Stimulated activated CD4-positive, alpha-beta T cell treated with anti-CD3 and anti-CD28 coated beads, Interleukin-12 subunit alpha, Interleukin-12 subunit beta, amount 100 ng/mL, for 24 hours (primary cell): ENCODE data around the gene EVL.
"Not testable (repeated sequence)": the region's sequence is repeated elsewhere in the genome, so short reads cannot be mapped to it uniquely, and the experiment has no call there.

Experiments
- DNase-seq, 2 experiments: peaks; one replicate each; pipeline ENCODE4 v3.0.0-alpha.2; 2020; ENCODE audit warnings: low read depth in 2 of 2

The EVL gene

GRCh38 chr14:100038065-100038464 lies 27.2 kb upstream of the EVL start:
- no peak for DNase-seq

GRCh38 chr14:100039903-100040302 lies 25.3 kb upstream of the EVL start:
- no peak for DNase-seq

GRCh38 chr14:100041271-100041670 lies 24.0 kb upstream of the EVL start:
- no peak for DNase-seq

GRCh38 chr14:100042286-100042685 lies 22.9 kb upstream of the EVL start:
- DNase-seq, result no peak

- DNase-seq, result no peak
Measured at GRCh38 chr14:100045642-100046344, 19.4 kb upstream of the EVL start.

DNA sequence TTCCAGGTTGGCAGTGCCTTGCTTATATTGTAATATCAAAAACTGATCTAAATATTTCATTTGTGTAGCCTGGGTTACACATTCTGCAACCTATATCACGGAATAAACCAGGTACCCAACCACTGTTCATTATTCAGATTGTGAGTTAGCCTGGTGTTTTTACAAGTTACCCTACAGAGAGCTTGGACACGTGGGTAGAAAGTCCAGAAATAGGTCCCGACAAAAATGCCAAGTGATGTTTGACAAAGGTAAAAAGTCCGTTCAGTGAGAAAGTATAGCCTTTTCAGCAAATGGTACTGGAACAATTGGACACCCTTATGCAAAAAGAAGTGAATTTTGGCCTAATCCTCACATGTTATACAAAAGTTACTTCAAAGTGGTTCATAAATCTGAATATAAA lies 17.6 kb upstream of the EVL start:
- DNase-seq, result no peak

DNA sequence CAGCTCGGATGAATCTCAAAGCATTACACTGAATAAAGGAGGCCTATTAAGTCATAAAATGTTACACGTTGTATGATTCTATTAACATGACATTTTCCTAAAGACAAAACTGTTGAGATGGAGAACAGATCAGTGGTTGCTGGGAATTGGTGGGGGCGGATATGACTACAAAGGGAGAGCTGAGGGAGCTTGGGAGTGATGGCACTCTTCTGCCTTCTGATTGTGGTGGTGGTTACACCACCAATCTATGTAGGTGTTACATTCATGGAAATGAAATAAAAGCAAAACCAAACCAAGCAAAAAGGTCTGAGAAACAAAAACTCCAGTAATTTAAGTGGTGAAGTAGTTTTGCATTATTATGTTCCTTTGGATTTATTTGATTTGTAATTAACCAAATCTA lies 16.4 kb upstream of the EVL start:
- no peak for DNase-seq

GRCh38 chr14:100049220-100049619 lies 16.0 kb upstream of the EVL start:
- DNase-seq, result no peak

DNA sequence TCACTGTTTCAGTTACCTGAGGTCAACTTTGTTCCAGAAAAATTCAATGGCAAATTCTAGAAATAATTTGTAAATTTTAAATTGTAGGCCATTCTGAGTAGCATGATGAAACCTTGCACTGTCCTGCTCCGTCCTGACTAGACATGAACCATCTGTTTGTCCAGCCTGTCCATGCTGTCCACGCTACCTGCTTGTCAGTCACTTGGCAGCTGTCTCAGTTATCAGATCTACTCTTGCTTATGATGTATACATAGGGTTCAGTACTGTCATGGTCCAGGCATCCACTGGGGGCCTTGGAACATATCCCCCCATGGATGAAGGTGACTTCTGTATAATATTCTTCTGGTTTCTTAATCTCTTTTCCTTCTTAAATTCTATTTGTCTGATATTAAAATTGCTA lies 14.1 kb upstream of the EVL start:
- no peak for DNase-seq

- no peak for DNase-seq
Measured at GRCh38 chr14:100051543-100051942, 13.7 kb upstream of the EVL start.

DNA sequence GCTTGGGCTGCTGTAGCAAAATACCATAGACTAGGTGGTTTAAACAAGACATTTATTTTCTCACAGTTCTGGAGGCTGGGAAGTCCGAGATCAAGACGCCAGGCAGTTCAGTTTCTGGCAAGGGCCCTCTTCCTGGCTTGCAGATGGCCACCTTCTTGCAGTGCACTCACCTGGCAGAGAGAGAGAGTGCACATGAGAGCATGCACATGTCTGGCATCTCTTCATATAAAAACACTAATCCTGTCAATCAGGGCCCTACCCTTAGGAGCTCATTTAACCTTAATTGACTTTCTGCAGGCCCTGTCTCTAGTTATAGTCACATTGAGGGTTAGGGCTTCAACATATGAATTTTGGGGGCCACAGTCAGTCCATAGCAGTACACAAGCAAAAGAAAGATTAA lies 12.4 kb upstream of the EVL start:
- DNase-seq, result no peak

- no peak for DNase-seq
Measured at GRCh38 chr14:100054316-100055075, 10.7 kb upstream of the EVL start.

DNA sequence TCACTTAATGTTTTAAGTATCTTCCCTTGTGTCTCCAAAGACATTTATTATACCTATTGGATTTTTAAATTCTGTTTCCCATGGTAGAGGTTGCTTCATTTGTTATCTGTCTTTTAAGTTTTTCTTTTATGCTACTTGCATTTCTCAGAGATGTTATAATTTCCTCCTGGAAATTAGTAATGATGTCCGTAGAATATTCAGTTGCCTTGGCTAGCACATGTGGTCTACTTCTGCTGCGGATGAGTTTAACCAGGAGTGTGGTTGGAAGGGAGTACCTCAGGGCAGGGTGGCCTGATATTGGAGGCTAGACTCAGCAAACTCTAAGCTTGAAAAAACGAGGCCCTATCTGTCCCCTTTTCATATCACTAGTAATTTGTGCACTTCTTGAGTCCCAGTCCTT lies 8.8 kb upstream of the EVL start:
- DNase-seq, result no peak

DNA sequence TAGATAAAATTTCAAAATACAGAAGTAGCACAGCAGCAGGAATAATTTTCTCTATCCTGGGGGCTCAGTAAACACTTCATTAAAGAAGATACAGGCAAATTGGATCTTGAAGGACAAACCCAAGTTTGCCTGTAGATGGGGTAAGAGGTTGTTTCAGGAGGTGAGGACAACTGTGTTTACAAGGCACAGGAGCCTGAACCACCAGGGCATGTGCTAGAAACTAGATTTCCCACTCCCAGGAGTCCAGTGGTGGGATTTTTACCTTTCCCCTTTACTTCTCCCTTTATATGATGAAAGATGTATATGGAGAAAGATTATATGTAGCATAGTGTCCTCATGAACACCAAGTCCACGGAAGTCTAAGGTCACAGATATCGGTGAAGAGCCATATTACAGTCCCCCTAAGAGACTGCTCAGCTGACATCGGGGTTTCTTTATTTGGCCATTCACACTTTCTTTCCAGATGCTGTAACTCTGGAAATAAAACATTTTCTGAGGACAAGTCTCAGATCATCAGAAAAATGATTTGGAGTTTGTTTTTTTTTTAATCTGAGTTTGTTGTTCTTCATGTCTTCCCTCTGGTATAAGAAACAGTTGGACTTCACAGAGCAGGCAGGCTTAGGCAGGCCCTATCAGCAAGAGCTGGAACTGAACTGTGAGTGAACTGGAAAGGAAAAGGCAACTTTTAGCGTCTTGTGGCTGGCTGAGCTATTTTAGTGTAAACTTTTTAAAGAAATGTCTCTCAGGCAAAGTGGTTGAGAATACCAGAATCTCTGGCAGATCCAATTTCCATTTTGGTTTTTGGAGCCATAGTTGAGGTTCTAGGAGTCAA lies 8.0 kb upstream of the EVL start:
- DNase-seq, result no peak

DNA sequence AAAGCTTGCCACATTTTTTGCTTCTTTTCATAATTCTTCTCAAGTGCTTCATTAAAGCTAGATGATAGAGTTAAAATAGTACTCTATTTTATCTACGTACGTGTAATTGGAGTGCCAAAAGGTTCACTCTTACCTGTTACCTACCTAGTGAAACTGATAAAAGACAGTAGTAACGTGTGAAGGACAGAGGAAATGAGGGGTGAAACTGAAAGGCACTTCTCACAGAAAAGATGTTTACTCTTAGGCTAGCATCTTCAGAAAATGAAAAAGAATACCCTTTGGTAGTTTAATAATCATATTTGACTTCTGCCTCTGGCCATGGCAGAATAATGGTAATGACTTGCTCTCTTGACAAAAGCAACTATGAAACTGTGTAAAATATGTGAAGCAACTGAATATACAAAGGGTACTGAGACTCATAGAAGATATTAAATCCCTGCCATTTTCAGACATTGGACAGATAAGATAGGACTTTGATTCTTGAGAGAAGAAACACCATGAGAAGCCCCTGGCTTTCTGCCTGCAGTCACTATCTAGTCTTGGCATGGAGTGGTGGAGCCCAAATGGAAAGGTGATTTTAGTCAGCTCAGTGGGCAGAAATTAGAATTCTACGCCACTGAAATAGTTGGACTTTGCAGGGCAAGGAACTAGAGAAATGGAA lies 6.3 kb upstream of the EVL start:
- DNase-seq, result no peak

DNA sequence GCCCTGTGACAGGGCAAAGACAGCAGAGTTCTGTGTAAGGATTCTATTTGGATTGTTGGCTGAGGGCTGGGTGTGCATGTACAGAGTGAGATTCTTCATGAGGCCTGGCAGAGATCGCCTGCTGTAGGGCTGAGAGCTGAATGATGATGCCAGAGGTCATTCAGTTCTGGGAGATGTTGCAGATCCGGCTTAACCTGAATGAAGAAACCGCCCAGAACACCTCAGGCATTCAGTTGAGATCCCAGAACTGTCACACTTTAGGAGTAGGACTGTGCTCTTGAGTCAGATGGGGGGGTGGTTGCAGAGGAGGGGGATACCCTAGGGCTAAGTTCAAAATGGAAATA lies 5.8 kb upstream of the EVL start:
- DNase-seq, result no peak

DNA sequence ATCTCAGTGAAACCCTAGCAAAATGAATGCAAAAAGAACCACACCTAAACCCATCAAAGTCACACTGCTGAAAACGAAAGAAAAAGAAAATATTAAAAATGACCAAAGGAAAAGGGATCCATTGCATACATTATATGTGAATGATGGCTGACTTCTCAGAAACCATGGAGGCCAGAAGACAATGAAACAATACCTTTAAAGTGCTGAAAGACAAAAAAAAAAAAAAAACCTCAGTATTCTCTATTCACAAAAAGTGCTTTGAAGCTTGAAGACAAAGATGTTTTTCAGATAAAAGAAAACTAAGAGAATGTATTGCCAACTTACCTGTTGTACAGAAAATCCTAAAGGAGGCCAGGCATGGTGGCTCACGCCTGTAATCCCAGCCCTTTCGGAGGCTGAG lies 4.5 kb upstream of the EVL start:
- DNase-seq, result no peak

GRCh38 chr14:100062590-100062989 lies 2.6 kb upstream of the EVL start:
- no peak for DNase-seq

- no peak for DNase-seq
Measured at GRCh38 chr14:100063314-100063941, 1.8 kb upstream of the EVL start.

DNA sequence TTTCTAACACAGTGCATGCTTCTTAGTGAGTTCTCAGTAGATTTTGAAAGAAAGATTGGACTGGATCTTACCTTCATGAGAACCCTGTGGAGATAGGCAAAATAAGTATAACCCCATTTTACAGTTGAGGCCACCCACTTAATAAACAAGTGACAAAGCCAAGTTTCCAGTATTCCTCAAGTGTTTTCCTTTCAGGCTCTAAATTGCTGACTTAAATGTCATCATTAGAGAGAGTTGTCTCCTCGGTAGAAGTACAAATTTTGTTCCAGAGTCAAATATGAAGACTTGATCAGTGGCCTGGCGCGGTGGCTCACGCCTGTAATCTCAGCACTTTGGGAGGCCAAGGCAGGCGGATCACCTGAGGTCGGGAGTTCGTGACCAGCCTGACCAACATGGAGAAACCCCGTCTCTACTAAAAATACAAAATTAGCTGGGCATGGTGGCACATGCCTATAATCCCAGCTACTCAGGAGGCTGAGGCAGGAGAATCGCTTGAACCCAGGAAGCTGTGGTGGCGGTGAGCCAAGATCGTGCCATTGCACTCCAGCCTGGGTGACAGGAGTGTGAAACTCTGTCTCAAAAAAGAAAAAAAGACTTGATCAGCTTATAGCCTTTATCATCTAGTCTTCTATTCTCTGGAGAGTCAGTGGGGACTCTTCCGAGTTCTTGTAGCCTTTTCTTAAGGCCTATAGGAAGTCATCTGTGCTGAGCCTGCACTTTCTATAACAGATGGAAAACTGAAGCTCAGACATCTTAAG lies 708 bp upstream of the EVL start:
- DNase-seq, result not testable (repeated sequence)
